Activated T-cell treated with anti-CD3 and anti-CD28 coated beads, Interleukin-2, amount 50 U/mL, for 72 hours (primary cell): ENCODE data around the gene VPS26B. TPM values are rescaled to one million over a fixed set of nuclear protein-coding genes. Genes with fewer than 3 reads are reported as not detected.

Experiments used
- total RNA-seq, 2 donors: library from RNA; stranded (reverse); gene quantifications; one replicate each; pipeline ENCODE4 v1.2.3, GENCODE V29; 2022

VPS26B gene
- total RNA-seq, 2 donors from 2014 or later, result 42.6 to 48.7 TPM

Other genes starting within 250 kb of the VPS26B start
- gene JAM3, start 155.6 kb upstream of the VPS26B start, total RNA-seq, result 1 to 10 TPM; 7.8 to 8.5 TPM
- 10 to 100 TPM; 65.8 to 75.6 TPM for gene NCAPD3, start 704 bp upstream of the VPS26B start, total RNA-seq
- 10 to 100 TPM; 70.4 to 89.0 TPM for gene THYN1, start 28.7 kb downstream of the VPS26B start, total RNA-seq
- 10 to 100 TPM; 21.6 to 24.0 TPM for gene ACAD8, start 28.9 kb downstream of the VPS26B start, total RNA-seq
- 10 to 100 TPM; 13.0 to 13.6 TPM for gene GLB1L3, start 51.7 kb downstream of the VPS26B start, total RNA-seq
- gene GLB1L2, start 107.3 kb downstream of the VPS26B start, total RNA-seq, result 1 to 10 TPM; 1.1 to 2.4 TPM
- under 1 TPM; 0.05 to 0.42 TPM for gene B3GAT1, start 187.6 kb downstream of the VPS26B start, total RNA-seq